22Rv1 (cell line): ENCODE measurements around the gene ENTR1.

Source experiments
- ZFX ChIP-seq: fragments of 450-650 bp; IDR thresholded peaks from 2 replicates; pipeline ENCODE4 v1.6.1; 2017; ENCODE audit warnings: antibody characterized with exemption, borderline replicate concordance
- TF ChIP-seq, protein P1 (sequence below): fragments of 450-650 bp; IDR thresholded peaks from 2 replicates; pipeline ENCODE4 v1.5.1; 2017; ENCODE audit warnings: mild to moderate bottlenecking

GRCh38 chr9:136442265-136442664 lies 31.9 kb upstream of the ENTR1 start:
- TF ChIP-seq, protein P1, sequence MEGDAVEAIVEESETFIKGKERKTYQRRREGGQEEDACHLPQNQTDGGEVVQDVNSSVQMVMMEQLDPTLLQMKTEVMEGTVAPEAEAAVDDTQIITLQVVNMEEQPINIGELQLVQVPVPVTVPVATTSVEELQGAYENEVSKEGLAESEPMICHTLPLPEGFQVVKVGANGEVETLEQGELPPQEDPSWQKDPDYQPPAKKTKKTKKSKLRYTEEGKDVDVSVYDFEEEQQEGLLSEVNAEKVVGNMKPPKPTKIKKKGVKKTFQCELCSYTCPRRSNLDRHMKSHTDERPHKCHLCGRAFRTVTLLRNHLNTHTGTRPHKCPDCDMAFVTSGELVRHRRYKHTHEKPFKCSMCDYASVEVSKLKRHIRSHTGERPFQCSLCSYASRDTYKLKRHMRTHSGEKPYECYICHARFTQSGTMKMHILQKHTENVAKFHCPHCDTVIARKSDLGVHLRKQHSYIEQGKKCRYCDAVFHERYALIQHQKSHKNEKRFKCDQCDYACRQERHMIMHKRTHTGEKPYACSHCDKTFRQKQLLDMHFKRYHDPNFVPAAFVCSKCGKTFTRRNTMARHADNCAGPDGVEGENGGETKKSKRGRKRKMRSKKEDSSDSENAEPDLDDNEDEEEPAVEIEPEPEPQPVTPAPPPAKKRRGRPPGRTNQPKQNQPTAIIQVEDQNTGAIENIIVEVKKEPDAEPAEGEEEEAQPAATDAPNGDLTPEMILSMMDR: no peak
- TF ChIP-seq ZFX: no peak
